Right atrium auricular region (tissue), 2 donors: ENCODE measurements around the gene GOLGA8B. TPM values are rescaled to one million over a fixed set of nuclear protein-coding genes. Genes with fewer than 3 reads are reported as not detected.
"Not testable (repeated sequence)": the region's sequence is repeated elsewhere in the genome, so short reads cannot be mapped to it uniquely, and the experiment has no call there.

Experiments
- DNase-seq: peaks from one replicate; pipeline ENCODE4 v3.0.0-alpha.2; 2019; ENCODE audit warnings: low spot score
- H3K27ac ChIP-seq, 2 donors: fragments of 200-600 bp; sonication (generic); 1 replicate in 1 of 2; 2 replicates in 1 of 2; pipeline ENCODE4 v1.5.1; 2016 to 2019
- H3K27me3 ChIP-seq, 2 donors: fragments of 200-600 bp; sonication (generic); one replicate each; pipeline versions ENCODE4 v1.5.1 to v1.6.0; 2017 to 2019
- H3K36me3 ChIP-seq: fragments of 200-600 bp; sonication (generic); one replicate; pipeline ENCODE4 v1.5.1; 2016
- H3K4me1 ChIP-seq, 2 donors: fragments of 200-600 bp; sonication (generic); one replicate each; pipeline versions ENCODE4 v1.5.1 to v1.6.0; 2017 to 2019
- H3K4me3 ChIP-seq, 2 donors: fragments of 200-600 bp; sonication (generic); 1 replicate in 1 of 2; 2 replicates in 1 of 2; pipeline ENCODE4 v1.5.1; 2017 to 2019; ENCODE audit warnings: mild to moderate bottlenecking in 1 of 2, moderate library complexity in 1 of 2
- H3K9me3 ChIP-seq, 2 donors: fragments of 200-600 bp; sonication (generic); one replicate each; pipeline ENCODE4 v1.5.1; 2019
- total RNA-seq, 2 donors: library from RNA; depleted of rRNA; stranded (reverse); fragments of >200 nt; gene quantifications; one replicate each; pipeline ENCODE4 v1.1.0, GENCODE V29; 2016
- TF ChIP-seq, protein P1 (sequence below), 2 donors: fragments of 200-600 bp; sonication (generic); IDR thresholded peaks; one replicate each; pipeline ENCODE4 v1.5.1; 2019; ENCODE audit warnings: antibody characterized with exemption in 2 of 2

The GOLGA8B gene, protein sequence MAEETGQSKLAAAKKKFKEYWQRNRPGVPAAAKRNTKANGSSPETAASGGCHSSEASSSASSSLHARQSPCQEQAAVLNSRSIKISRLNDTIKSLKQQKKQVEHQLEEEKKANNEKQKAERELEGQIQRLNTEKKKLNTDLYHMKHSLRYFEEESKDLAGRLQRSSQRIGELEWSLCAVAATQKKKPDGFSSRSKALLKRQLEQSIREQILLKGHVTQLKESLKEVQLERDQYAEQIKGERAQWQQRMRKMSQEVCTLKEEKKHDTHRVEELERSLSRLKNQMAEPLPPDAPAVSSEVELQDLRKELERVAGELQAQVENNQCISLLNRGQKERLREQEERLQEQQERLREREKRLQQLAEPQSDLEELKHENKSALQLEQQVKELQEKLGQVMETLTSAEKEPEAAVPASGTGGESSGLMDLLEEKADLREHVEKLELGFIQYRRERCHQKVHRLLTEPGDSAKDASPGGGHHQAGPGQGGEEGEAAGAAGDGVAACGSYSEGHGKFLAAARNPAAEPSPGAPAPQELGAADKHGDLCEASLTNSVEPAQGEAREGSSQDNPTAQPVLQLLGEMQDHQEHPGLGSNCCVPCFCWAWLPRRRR
- total RNA-seq = 10 to 100 TPM; 10.3 to 24.6 TPM

DNA sequence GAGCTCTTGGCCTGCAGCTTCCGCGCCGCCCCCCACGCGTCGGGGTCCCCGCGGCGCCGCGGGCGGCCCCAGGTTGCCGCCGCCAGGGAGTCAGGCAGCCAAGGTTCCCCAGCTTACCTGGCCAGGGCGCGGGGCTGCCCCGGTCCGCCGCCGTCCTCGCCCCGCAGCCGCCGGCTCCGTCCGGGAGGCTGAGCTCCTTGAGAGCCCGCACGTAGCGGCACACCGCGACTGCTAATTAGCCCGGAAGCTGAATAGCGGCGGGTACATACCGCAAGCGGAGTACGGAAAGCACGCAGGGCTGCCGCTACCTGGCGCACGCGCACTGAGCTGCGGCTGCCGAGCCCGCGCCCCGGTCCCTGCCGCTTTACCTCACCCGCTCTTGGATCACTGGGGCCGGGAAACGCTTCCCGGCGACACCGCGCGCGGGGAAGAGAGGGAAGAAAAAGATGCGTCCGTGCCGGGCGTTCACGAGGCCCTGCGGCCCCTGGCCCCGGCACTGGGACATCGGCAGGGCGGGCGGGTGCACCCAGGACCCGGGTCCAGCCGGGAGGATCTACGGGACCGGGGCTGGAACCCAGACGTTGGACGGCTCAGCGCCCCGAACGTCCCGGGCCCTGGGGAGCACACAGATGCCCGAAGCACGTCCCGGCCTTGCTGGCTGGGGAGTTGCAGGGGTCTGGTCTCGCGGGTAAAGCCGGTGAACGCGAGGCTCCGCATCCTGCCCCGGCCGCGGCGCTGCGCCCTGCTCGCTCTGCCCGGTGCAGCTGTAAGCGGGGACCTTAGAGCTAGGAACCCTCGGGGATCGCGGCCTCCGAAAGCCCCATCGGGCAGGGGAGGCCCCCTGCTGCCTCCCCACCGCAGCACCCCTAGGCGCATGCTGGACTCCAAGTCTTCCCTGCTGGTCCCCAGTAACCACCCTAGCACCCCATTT is at the start of gene GOLGA8B:
GOLGA8B (minus strand) TSS at position 253 of the 931 bp plus-strand sequence. CDS start 47,739 bp downstream, outside the sequence.
- TF ChIP-seq, protein P1, sequence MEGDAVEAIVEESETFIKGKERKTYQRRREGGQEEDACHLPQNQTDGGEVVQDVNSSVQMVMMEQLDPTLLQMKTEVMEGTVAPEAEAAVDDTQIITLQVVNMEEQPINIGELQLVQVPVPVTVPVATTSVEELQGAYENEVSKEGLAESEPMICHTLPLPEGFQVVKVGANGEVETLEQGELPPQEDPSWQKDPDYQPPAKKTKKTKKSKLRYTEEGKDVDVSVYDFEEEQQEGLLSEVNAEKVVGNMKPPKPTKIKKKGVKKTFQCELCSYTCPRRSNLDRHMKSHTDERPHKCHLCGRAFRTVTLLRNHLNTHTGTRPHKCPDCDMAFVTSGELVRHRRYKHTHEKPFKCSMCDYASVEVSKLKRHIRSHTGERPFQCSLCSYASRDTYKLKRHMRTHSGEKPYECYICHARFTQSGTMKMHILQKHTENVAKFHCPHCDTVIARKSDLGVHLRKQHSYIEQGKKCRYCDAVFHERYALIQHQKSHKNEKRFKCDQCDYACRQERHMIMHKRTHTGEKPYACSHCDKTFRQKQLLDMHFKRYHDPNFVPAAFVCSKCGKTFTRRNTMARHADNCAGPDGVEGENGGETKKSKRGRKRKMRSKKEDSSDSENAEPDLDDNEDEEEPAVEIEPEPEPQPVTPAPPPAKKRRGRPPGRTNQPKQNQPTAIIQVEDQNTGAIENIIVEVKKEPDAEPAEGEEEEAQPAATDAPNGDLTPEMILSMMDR (IDR thresholded peaks at IDR 0.05) = no peak
- Histone ChIP-seq H3K36me3 (no peaks in the 10 kb centered on the region), H3K27me3 (no peaks in the 10 kb centered on the region), H3K27ac (peak within 1 kb of the TSS; percentile 38 to 67), H3K4me3 (peak within 1 kb of the TSS; percentile 54 to 85), H3K4me1 (peaks cover 0 to 31% of the 10 kb centered on the region in 2 donors), H3K9me3 (no peaks in the 10 kb centered on the region)
- DNase-seq = no peak

DNA sequence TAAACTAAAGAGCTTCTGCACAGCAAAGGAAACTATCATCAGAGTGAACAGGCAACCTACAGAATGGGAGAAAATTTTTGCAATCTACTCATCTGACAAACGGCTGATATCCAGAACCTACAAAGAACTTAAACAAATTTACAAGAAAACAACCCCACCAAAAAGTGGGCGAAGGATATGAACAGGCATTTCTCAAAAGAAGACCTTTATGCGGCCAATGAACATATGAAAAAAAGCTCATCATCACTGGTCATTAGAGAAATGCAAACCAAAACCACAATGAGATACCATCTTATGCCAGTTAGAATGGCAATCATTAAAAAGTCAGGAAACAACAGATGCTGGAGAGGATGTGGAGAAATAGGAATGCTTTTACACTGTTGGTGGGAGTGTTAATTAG is 49.7 kb upstream of the GOLGA8B start:
- not testable (repeated sequence) for H3K27me3 ChIP-seq, H3K36me3 ChIP-seq, H3K4me1 ChIP-seq, H3K4me3 ChIP-seq, H3K27ac ChIP-seq, H3K9me3 ChIP-seq, DNase-seq

DNA sequence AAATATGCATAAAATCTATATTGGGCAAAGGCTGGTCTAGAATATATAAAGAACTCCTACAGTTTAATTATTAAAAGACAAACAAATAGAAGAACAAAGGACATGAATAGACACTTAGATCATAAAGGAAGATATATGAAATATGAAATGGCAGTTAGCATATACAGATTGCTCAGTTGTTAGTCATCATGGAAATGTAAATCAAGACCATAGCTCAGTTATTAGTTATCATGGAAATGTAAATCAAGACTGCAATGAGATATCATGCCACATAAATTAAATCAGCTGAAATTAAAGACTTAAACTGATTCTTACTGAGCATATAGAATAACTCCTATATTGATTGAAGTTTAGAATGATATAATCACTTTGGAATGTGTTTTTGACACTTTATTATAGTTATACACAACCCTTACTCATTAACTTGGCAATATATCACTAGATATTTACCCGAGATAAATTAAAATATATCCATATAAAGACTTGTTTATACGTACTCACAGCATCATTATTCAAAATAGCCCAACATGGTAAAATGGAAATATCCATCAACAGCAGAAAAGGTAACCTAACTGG is 45.2 kb upstream of the GOLGA8B start:
- H3K27me3 ChIP-seq = no peaks in the 10 kb centered on the region
- DNase-seq = no peak
- H3K4me1 ChIP-seq = no peaks in the 10 kb centered on the region
- no peaks in the 10 kb centered on the region for H3K36me3 ChIP-seq
- no peak overlapping the region for H3K4me3 ChIP-seq
- H3K9me3 ChIP-seq = no peaks in the 10 kb centered on the region
- TF ChIP-seq, protein P1 (IDR thresholded peaks at IDR 0.05) = no peak
- H3K27ac ChIP-seq = no peak overlapping the region

DNA sequence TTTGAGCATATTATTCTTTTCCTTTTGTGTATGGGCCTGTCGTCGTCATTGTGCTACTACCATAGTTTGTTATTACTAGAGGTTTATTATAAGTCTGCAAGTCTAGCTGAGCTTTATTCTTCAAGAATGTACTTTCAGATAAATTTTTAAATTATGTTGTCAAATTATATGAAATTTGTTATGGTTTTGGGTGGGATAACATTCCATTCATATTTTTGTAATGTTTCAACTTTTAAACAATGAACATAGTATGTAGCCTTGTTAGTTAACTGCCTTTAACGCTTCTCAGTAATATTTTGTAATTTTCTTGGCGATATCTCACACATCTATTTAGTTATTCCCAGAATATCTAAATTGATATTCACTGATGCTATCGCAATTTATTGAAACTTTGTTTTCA is 41.6 kb upstream of the GOLGA8B start:
- H3K36me3 ChIP-seq = no peaks in the 10 kb centered on the region
- no peak for DNase-seq
- H3K27me3 ChIP-seq = no peaks in the 10 kb centered on the region
- H3K4me1 ChIP-seq = no peaks in the 10 kb centered on the region
- H3K27ac ChIP-seq = no peak overlapping the region
- H3K4me3 ChIP-seq = no peak overlapping the region
- H3K9me3 ChIP-seq = no peaks in the 10 kb centered on the region
- TF ChIP-seq, protein P1 (IDR thresholded peaks at IDR 0.05) = no peak

DNA sequence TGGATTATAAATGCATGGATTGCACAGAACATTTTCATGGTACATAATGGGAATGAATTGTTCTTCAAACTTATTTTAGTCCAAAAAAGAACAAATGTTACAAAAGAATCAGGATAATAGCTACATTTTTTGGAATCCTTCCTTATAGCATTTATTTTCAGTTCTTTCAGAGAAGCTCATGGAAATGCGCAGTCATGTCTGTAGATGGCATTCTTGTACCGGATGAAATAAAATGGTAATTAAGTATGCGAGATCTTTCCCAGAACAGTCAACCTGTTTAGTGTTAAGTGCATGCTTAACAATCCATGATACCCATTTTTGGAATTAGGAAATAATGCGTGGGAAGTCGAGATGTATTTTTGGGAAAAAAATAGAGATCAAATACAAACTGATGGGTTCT is 38.2 kb upstream of the GOLGA8B start:
- H3K36me3 ChIP-seq = no peaks in the 10 kb centered on the region
- DNase-seq = no peak
- no peaks in the 10 kb centered on the region for H3K27me3 ChIP-seq

More for the DNA sequence above, 38.2 kb upstream of the GOLGA8B start:
- TF ChIP-seq, protein P1 (IDR thresholded peaks at IDR 0.05) = peak in 1 of 2 donors; percentile 58
- Histone ChIP-seq H3K27ac (no peak overlapping the region), H3K4me3 (no peak overlapping the region), H3K4me1 (no peaks in the 10 kb centered on the region), H3K9me3 (no peaks in the 10 kb centered on the region)
